HUES48 (cell line): ENCODE measurements around the gene APP.

ENCODE experiments used
- H3K27ac ChIP-seq: one replicate; pipeline ENCODE4 v1.7.0; 2013; ENCODE audit warnings: low read depth, low read length, inconsistent platforms
- H3K27me3 ChIP-seq: 2 replicates; pipeline ENCODE4 v1.6.1; 2013; ENCODE audit warnings: mild to moderate bottlenecking, low read length; ENCODE audit not compliant: control insufficient read depth, insufficient read depth
- H3K36me3 ChIP-seq: 2 replicates; pipeline ENCODE4 v1.6.1; 2013; ENCODE audit warnings: low read length; ENCODE audit not compliant: control insufficient read depth, insufficient read depth
- H3K4me1 ChIP-seq: 2 replicates; pipeline ENCODE4 v1.6.1; 2013; ENCODE audit warnings: mild to moderate bottlenecking, low read length; ENCODE audit not compliant: control insufficient read depth, insufficient read depth
- H3K4me3 ChIP-seq: 2 replicates; pipeline ENCODE4 v1.5.1; 2013; ENCODE audit warnings: mild to moderate bottlenecking, low read depth, low read length
- H3K9ac ChIP-seq: 2 replicates; pipeline ENCODE4 v1.6.1; 2013; ENCODE audit warnings: mild to moderate bottlenecking, low read depth, low read length, moderate library complexity
- H3K9me3 ChIP-seq: 2 replicates; pipeline ENCODE4 v1.6.1; 2013; ENCODE audit warnings: low read length; ENCODE audit not compliant: control insufficient read depth, insufficient read depth

Gene APP

GRCh38 chr21:26185021-26185420 is 14.5 kb upstream of the APP start:
- Histone ChIP-seq H3K4me1 (no peaks in the 10 kb centered on the region), H3K4me3 (no peak overlapping the region), H3K9me3 (peaks cover 8% of the 10 kb centered on the region; the same call in 1 of the 2 replicates), H3K27ac (no peak overlapping the region), H3K36me3 (no peaks in the 10 kb centered on the region), H3K27me3 (no peaks in the 10 kb centered on the region), H3K9ac (no peak overlapping the region)

DNA sequence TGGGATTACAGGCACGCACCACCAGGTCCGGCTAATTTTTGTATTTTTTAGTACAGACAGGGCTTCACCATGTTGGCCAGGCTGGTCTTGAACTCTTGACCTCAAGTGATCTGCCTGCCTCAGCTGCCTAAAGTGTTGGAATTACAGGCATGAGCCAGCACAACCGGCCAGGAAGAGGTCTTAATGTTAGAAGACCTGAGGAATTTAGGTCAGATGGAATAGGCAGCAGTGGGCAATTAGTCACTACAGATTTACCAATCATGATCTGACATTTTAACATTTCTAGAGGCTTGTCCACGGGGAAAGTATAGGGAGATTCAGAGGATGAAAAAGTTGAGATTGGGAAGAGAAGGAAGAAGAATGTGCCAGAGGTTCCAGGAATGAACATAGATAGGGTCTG is 8.9 kb upstream of the APP start:
- Histone ChIP-seq H3K4me1 (peaks cover 11% of the 10 kb centered on the region), H3K27me3 (no peaks in the 10 kb centered on the region), H3K4me3 (no peak overlapping the region), H3K9me3 (no peaks in the 10 kb centered on the region), H3K27ac (no peak overlapping the region), H3K9ac (no peak overlapping the region), H3K36me3 (no peaks in the 10 kb centered on the region)

DNA sequence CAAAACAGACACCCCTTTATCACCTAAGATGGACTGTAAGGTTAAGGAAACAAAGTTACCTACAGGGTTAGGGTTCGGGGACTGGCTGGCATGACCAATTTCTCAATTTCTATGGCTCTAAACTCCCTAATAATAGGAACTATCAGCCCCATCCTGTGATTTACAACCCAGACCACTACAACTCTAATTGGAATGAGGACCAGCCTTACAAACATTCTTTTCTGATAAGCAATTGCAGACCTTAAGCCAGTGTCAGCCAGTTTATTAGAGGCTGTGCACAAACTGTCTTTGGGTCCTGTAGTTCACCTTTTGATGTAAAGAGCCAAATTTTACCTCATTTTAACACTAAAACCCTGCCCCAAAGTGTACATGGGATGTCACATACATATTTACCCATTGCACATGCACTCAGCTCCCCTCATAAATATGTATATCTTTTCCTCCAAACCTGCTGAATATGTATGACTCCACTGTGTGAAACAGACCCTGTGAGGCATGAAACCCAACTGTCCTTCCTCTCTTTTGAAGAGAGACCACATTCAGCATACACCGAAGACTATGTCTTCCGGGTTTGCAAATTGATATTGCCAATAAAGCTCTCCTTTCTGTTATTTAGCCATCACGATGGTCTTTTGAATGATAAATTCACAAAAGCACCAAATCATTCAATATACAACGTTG is 7.3 kb upstream of the APP start:
- Histone ChIP-seq H3K4me3 (no peak overlapping the region), H3K9ac (no peak overlapping the region), H3K9me3 (no peaks in the 10 kb centered on the region), H3K27ac (no peak overlapping the region), H3K4me1 (peaks cover 11% of the 10 kb centered on the region), H3K27me3 (no peaks in the 10 kb centered on the region), H3K36me3 (no peaks in the 10 kb centered on the region)

GRCh38 chr21:26177187-26177586 is 6.6 kb upstream of the APP start:
- no peaks in the 10 kb centered on the region for H3K9me3 ChIP-seq
- no peak overlapping the region for H3K4me3 ChIP-seq
- no peaks in the 10 kb centered on the region for H3K36me3 ChIP-seq
- H3K27ac ChIP-seq, result no peak overlapping the region
- H3K4me1 ChIP-seq, result peaks cover 11% of the 10 kb centered on the region
- no peaks in the 10 kb centered on the region for H3K27me3 ChIP-seq
- no peak overlapping the region for H3K9ac ChIP-seq

DNA sequence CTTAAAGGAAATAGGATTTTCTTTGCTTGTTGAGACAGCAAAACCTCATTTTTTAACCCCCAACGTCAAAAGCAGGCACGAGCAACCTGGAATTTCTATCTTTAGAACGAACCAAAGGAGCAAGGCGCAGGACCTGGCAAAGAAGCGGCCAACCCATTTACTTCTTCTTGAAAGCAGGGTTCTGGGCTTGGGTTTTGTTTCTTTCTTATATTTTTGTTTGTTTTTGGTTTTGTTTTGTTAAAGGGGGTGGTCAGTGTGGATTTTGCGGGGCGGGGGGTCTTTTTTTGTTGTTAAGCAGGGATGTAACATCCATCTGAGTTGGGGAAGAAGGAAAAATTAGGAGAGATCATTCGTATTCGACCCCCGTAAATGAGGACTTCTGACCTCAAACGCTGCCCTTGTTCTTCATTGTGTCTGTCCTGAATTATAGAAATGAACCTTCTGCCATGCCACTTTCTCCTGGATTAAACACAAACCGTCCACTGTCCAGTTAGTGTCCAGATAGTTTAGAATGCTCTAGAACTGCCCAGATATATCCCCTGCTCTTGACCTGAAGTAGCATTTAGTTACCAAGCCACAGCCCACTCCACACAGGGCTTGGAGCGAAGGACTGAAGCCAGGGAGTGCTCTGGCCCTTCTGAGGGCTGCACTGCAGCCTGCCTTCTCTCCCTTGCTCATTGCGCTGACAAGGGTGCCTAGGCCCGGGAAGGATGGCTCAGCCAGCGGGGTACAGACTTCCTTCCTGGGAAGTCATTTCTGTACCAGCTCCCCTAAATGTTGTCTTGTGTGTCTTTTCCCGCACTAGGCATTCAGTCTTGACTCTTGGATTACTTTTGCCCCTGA is 909 bp upstream of the APP start:
- Histone ChIP-seq H3K27me3 (no peaks in the 10 kb centered on the region), H3K9me3 (no peaks in the 10 kb centered on the region), H3K4me1 (peaks cover 29% of the 10 kb centered on the region), H3K36me3 (no peaks in the 10 kb centered on the region), H3K9ac (peak overlapping the region; percentile 91; the same call in 1 of the 2 replicates), H3K27ac (no peak overlapping the region), H3K4me3 (peak overlapping the region; percentile 92)

- no peaks in the 10 kb centered on the region for H3K9me3 ChIP-seq
- H3K4me1 ChIP-seq, result peaks cover 46% of the 10 kb centered on the region
- no peaks in the 10 kb centered on the region for H3K27me3 ChIP-seq
- peak overlapping the region; percentile 92 for H3K4me3 ChIP-seq
- no peaks in the 10 kb centered on the region for H3K36me3 ChIP-seq
- peak overlapping the region; percentile 91 for H3K9ac ChIP-seq
- H3K27ac ChIP-seq, result peak overlapping the region; percentile 87
These were observed 729 bp downstream of the APP start for GRCh38 chr21:26169611-26170470.

GRCh38 chr21:26169061-26169610 is 1.4 kb downstream of the APP start:
- H3K36me3 ChIP-seq, result no peaks in the 10 kb centered on the region
- H3K4me3 ChIP-seq, result peak overlapping the region; percentile 92
- peaks cover 46% of the 10 kb centered on the region for H3K4me1 ChIP-seq
- peak overlapping the region; percentile 91 for H3K9ac ChIP-seq
- peak overlapping the region; percentile 87 for H3K27ac ChIP-seq
- no peaks in the 10 kb centered on the region for H3K27me3 ChIP-seq
- H3K9me3 ChIP-seq, result no peaks in the 10 kb centered on the region

DNA sequence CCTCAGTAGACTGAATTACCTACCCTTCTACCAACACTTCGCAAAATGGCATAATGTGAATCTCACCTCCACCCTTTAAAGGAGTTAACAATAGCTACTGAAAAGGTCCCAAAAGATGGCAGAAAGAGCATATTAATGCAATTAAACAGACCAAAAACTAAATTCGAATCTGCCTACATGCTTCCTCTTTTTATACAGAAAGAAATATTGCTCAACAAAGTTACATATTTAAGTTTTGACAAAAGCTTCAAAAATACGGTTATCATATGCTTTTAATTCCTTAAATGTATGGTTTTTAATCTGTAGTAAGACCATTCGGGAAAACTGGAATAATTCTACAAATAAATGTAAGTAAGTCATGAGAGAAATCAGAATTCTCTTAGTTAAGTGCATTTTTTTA is 2.2 kb downstream of the APP start:
- H3K27ac ChIP-seq, result peak overlapping the region; percentile 87
- 0 out of 2 replicates have a peak overlapping the region, but pooled peaks have one; percentile 91 for H3K9ac ChIP-seq
- peaks cover 46% of the 10 kb centered on the region for H3K4me1 ChIP-seq

DNA sequence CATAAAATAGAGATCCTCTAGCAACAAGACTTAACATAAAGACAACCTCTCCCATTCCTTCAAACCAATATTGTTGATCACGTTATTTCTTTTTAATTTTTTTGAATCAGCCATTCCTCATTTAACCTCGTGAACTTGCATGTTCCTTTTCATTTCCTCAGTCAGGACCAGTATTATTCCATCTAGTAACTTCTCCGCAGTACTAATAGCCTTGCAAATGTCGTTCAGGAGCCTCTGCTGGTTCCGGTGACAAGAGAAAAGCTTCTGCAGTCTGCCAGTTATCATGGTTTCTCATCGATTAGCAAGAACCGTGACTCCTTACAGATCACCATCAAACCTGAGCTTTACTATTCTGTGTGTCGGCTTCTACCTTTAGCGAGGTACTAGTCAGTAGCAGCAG is 3.0 kb downstream of the APP start:
- H3K27me3 ChIP-seq, result no peaks in the 10 kb centered on the region
- H3K36me3 ChIP-seq, result no peaks in the 10 kb centered on the region
- no peak overlapping the region; the same call in 1 of the 2 replicates for H3K9ac ChIP-seq
- peaks cover 48% of the 10 kb centered on the region for H3K4me1 ChIP-seq
- no peaks in the 10 kb centered on the region for H3K9me3 ChIP-seq
- H3K27ac ChIP-seq, result peak overlapping the region; percentile 61
- H3K4me3 ChIP-seq, result peak overlapping the region; percentile 92

More for the DNA sequence above, 2.2 kb downstream of the APP start:
- Histone ChIP-seq H3K36me3 (no peaks in the 10 kb centered on the region), H3K9me3 (no peaks in the 10 kb centered on the region), H3K27me3 (no peaks in the 10 kb centered on the region), H3K4me3 (peak overlapping the region; percentile 92)

- no peak overlapping the region for H3K27ac ChIP-seq
These were observed 5.2 kb downstream of the APP start for GRCh38 chr21:26165331-26165730.

More at GRCh38 chr21:26165331-26165730, 5.2 kb downstream of the APP start:
- no peak overlapping the region for H3K4me3 ChIP-seq
- H3K9ac ChIP-seq, result no peak overlapping the region
- peaks cover 4% of the 10 kb centered on the region; the same call in 1 of the 2 replicates for H3K36me3 ChIP-seq
- H3K4me1 ChIP-seq, result peaks cover 53% of the 10 kb centered on the region
- H3K9me3 ChIP-seq, result no peaks in the 10 kb centered on the region
- no peaks in the 10 kb centered on the region for H3K27me3 ChIP-seq
